ENCODE data around the gene ATP1A1.

DNA sequence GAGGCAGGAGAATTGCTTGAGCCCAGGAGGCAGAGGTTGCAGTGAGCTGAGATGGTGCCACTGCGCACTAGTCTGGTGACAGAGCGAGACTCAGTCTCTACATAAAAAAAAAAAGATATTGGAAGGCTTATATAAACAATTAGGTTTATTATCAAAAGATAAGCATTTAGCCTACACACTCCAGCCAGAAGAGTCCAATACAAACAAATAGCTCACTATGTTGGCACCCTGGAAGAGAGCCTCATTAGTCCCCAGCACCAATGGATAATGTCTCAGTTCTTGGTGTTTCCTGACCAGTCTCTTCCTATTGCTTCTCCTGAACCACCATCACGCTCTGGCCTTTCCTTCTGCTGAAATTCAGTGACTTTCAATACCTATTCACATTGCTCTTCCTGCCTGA, 48.6 kb upstream of the ATP1A1 start:
- TF ChIP-seq POLR2A (IDR thresholded peaks at IDR 0.05): no peak
- TF ChIP-seq, protein P1, sequence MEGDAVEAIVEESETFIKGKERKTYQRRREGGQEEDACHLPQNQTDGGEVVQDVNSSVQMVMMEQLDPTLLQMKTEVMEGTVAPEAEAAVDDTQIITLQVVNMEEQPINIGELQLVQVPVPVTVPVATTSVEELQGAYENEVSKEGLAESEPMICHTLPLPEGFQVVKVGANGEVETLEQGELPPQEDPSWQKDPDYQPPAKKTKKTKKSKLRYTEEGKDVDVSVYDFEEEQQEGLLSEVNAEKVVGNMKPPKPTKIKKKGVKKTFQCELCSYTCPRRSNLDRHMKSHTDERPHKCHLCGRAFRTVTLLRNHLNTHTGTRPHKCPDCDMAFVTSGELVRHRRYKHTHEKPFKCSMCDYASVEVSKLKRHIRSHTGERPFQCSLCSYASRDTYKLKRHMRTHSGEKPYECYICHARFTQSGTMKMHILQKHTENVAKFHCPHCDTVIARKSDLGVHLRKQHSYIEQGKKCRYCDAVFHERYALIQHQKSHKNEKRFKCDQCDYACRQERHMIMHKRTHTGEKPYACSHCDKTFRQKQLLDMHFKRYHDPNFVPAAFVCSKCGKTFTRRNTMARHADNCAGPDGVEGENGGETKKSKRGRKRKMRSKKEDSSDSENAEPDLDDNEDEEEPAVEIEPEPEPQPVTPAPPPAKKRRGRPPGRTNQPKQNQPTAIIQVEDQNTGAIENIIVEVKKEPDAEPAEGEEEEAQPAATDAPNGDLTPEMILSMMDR (IDR thresholded peaks at IDR 0.05): no peak

All from gastroesophageal sphincter (tissue), 3 donors.